ENCODE measurements around the gene FEN1.
A peak's percentile ranks its signal among the peaks of the same experiment; 100 is the strongest.

FEN1 gene

DNA sequence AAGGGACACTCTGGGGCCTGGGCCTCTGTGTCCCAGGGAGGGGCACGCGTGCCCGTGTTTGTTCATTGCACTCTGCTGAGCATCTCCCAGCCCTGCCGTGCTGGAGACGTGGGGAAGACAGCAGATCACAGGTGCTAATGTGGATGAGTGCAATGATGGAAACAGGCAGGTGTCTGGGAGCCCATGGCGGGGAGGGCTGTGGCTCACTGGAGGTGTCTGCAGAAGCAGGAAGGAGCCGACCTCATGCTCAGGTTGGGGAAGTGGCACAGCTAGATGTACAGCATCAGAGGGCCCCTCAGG lies 8.3 kb upstream of the FEN1 start:
- Histone ChIP-seq H3K4me3 (ENCODE audit: control insufficient read depth in 1 of 7, extremely low read depth in 1 of 7, insufficient read depth in 4 of 7, low read depth in 2 of 7, low read length in 6 of 7) (no peak overlapping the region), H3K36me3 (ENCODE audit: control insufficient read depth in 4 of 4, insufficient read depth in 4 of 4, low read length in 3 of 4) (peaks cover 6 to 50% (median 37%) of the 10 kb centered on the region in 4 experiments), H3K4me1 (ENCODE audit: control extremely low read depth in 1 of 4, control insufficient read depth in 4 of 4, insufficient read depth in 4 of 4, low read length in 3 of 4) (peaks cover 0 to 11% (median 0%) of the 10 kb centered on the region in 4 experiments), H3K27me3 (replicated peaks in 2 of 5; ENCODE audit: control insufficient read depth in 4 of 5, insufficient read depth in 5 of 5, low read length in 4 of 5) (no peaks in the 10 kb centered on the region), H3K9me3 (ENCODE audit: control extremely low read depth in 1 of 5, control insufficient read depth in 4 of 5, insufficient read depth in 2 of 5, low read depth in 1 of 5, low read length in 4 of 5) (no peaks in the 10 kb centered on the region), H3K27ac (ENCODE audit: insufficient read depth in 1 of 2, low read depth in 1 of 2, low read length in 2 of 2, poor library complexity in 1 of 2, severe bottlenecking in 2 of 2) (no peak overlapping the region)
- 98% methylated on average over 6 of the region's 7 CpGs for WGBS (ENCODE audit: insufficient coverage)
- CTCF ChIA-PET, result interaction anchor here (4.5 kb wide), 1 partner anchor 12 kb away, joined by 25 read pairs; no protein-coding TSS in a partner anchor
- POLR2A ChIA-PET, result no interaction called here
- DNase-seq, result no peak

DNA sequence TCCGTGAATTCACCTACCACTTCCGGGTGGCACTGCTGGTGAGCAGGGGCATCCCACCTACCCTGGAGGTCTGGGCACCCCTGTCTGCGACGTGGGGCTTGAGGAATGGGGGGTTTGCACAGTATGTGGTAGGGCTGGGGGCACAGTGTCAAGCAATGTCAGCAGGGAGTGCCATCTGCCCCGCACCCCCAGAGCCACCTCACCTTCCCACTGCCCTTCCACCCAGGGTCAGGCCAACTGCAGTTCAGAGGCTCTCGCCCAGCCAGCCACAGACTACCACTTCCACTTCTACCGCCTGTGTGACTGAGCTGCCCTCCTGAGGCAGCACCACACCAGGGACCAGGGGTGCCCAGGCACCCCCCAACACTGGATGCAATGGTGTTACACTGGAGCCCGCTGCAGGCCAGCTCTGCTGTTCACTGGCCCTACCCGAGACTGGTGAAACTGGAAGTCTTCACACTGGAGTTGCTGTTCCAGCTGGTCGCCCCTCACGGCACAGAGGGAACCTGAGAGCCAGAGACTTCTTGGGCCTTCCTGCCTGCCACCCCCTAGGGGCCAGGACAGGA lies 6.8 kb upstream of the FEN1 start:
- no peak overlapping the region for H3K27ac ChIP-seq (ENCODE audit: insufficient read depth in 1 of 2, low read depth in 1 of 2, low read length in 2 of 2, poor library complexity in 1 of 2, severe bottlenecking in 2 of 2)
- peaks cover 0 to 11% (median 0%) of the 10 kb centered on the region in 4 experiments for H3K4me1 ChIP-seq (ENCODE audit: control extremely low read depth in 1 of 4, control insufficient read depth in 4 of 4, insufficient read depth in 4 of 4, low read length in 3 of 4)
- POLR2A ChIA-PET, result no interaction called here
- H3K27me3 ChIP-seq (replicated peaks in 2 of 5; ENCODE audit: control insufficient read depth in 4 of 5, insufficient read depth in 5 of 5, low read length in 4 of 5), result no peaks in the 10 kb centered on the region
- H3K9me3 ChIP-seq (ENCODE audit: control extremely low read depth in 1 of 5, control insufficient read depth in 4 of 5, insufficient read depth in 2 of 5, low read depth in 1 of 5, low read length in 4 of 5), result no peaks in the 10 kb centered on the region
- 100% methylated on average over 5 of the region's 11 CpGs for WGBS (ENCODE audit: insufficient coverage)
- CTCF ChIA-PET, result interaction anchor here (1.3 to 4.5 kb wide), 2 partner anchors 11 to 41 kb away, joined by 3 to 25 read pairs; no protein-coding TSS in a partner anchor
- H3K36me3 ChIP-seq (ENCODE audit: control insufficient read depth in 4 of 4, insufficient read depth in 4 of 4, low read length in 3 of 4), result peaks cover 10 to 61% (median 45%) of the 10 kb centered on the region in 4 experiments
- no peak overlapping the region for H3K4me3 ChIP-seq (ENCODE audit: control insufficient read depth in 1 of 7, extremely low read depth in 1 of 7, insufficient read depth in 4 of 7, low read depth in 2 of 7, low read length in 6 of 7)
- DNase-seq, result no peak

DNA sequence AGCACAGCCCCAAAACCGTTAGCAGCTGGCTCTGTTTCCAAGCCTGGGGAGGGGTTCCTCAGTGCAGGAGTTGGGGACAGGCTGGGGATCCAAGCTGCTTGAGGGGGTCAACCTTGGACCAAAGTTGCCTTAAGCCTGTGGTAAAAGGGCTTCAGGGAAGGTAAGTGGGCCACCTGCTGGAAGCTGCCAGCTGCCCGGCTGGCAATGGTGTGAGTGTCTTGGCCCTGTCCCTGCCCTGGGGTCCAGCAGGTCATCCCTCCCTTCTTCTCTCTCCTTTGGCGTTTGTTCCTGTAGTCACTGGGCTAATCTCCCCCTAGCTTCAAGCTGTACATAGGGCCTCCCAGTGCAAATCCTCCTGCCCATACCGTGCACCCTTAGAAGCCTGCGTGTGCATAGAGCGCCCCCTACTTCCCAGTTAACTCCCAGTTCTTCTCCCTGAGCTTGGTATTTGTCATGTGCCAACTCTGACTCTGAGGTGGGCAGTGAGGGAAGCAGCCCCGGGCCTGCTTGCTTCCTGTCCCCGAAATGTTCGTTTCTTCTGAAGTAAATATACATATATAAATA lies 4.7 kb upstream of the FEN1 start:
- CTCF ChIA-PET, result interaction anchor here (0.5 to 4.5 kb wide), 12 partner anchors 8 to 111 kb away, joined by 3 to 25 read pairs (median 4); no protein-coding TSS in a partner anchor
- H3K27ac ChIP-seq (ENCODE audit: insufficient read depth in 1 of 2, low read depth in 1 of 2, low read length in 2 of 2, poor library complexity in 1 of 2, severe bottlenecking in 2 of 2), result no peak overlapping the region
- peak; percentile 47 to 62 (median 56) for DNase-seq

DNA sequence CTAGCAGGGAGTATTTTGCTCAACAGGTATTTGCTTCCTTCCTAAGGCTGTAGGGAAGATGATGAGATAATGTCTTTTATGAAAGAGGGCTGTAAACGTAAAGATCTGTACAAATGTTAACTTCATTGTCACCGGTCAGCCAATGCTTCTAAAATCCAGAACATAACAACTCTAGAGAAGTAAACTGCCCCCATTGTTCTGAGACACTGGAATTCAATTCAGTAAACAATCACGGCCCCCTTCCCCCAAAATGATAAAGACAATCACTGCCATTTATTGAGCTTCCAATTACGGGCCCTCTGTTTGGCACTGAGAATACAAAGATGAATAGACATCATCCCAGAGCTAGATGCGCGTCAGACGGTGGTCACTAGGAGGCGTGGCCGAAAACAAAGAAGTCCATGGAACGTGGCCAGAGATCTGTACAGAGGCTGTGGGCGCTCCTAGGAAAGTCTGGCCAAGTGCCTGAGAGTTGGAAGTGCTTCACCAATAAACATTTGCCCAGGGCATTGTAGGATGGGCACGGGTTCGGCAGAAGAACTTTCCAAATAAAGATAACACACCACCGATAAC lies 888 bp upstream of the FEN1 start:
- Histone ChIP-seq H3K4me1 (ENCODE audit: control extremely low read depth in 1 of 4, control insufficient read depth in 4 of 4, insufficient read depth in 4 of 4, low read length in 3 of 4) (peaks cover 11 to 29% (median 24%) of the 10 kb centered on the region in 4 experiments), H3K36me3 (ENCODE audit: control insufficient read depth in 4 of 4, insufficient read depth in 4 of 4, low read length in 3 of 4) (peaks cover 9 to 63% (median 38%) of the 10 kb centered on the region in 4 experiments), H3K4me3 (ENCODE audit: control insufficient read depth in 1 of 7, extremely low read depth in 1 of 7, insufficient read depth in 4 of 7, low read depth in 2 of 7, low read length in 6 of 7) (peak overlapping the region; percentile 48 to 94 (median 84)), H3K27me3 (replicated peaks in 2 of 5; ENCODE audit: control insufficient read depth in 4 of 5, insufficient read depth in 5 of 5, low read length in 4 of 5) (no peaks in the 10 kb centered on the region), H3K9me3 (ENCODE audit: control extremely low read depth in 1 of 5, control insufficient read depth in 4 of 5, insufficient read depth in 2 of 5, low read depth in 1 of 5, low read length in 4 of 5) (no peaks in the 10 kb centered on the region), H3K27ac (ENCODE audit: insufficient read depth in 1 of 2, low read depth in 1 of 2, low read length in 2 of 2, poor library complexity in 1 of 2, severe bottlenecking in 2 of 2) (peak overlapping the region; percentile 99)
- 10% methylated on average over 11 of the region's 14 CpGs for WGBS (ENCODE audit: insufficient coverage)
- ChIA-PET POLR2A (interaction anchor here (0.6 to 1.2 kb wide), 3 partner anchors 23 to 176 kb away, joined by 3 to 4 read pairs (median 3); partner anchors contain the start of gene FTH1), CTCF (interaction anchor here (1.3 to 19.2 kb wide), 5 partner anchors 9 to 155 kb away, joined by 3 to 218 read pairs (median 4); partner anchors contain the start of gene FADS1)
- peak; percentile 70 to 83 (median 78) for DNase-seq

More for the DNA sequence above, 4.7 kb upstream of the FEN1 start:
- H3K4me3 ChIP-seq (ENCODE audit: control insufficient read depth in 1 of 7, extremely low read depth in 1 of 7, insufficient read depth in 4 of 7, low read depth in 2 of 7, low read length in 6 of 7), result no peak overlapping the region
- 88% methylated on average over 4 of the region's 9 CpGs for WGBS (ENCODE audit: insufficient coverage)
- H3K9me3 ChIP-seq (ENCODE audit: control extremely low read depth in 1 of 5, control insufficient read depth in 4 of 5, insufficient read depth in 2 of 5, low read depth in 1 of 5, low read length in 4 of 5), result no peaks in the 10 kb centered on the region
- peaks cover 6 to 20% (median 13%) of the 10 kb centered on the region in 4 experiments for H3K4me1 ChIP-seq (ENCODE audit: control extremely low read depth in 1 of 4, control insufficient read depth in 4 of 4, insufficient read depth in 4 of 4, low read length in 3 of 4)
- POLR2A ChIA-PET, result no interaction called here
- H3K27me3 ChIP-seq (replicated peaks in 2 of 5; ENCODE audit: control insufficient read depth in 4 of 5, insufficient read depth in 5 of 5, low read length in 4 of 5), result no peaks in the 10 kb centered on the region
- H3K36me3 ChIP-seq (ENCODE audit: control insufficient read depth in 4 of 4, insufficient read depth in 4 of 4, low read length in 3 of 4), result peaks cover 10 to 61% (median 45%) of the 10 kb centered on the region in 4 experiments

DNA sequence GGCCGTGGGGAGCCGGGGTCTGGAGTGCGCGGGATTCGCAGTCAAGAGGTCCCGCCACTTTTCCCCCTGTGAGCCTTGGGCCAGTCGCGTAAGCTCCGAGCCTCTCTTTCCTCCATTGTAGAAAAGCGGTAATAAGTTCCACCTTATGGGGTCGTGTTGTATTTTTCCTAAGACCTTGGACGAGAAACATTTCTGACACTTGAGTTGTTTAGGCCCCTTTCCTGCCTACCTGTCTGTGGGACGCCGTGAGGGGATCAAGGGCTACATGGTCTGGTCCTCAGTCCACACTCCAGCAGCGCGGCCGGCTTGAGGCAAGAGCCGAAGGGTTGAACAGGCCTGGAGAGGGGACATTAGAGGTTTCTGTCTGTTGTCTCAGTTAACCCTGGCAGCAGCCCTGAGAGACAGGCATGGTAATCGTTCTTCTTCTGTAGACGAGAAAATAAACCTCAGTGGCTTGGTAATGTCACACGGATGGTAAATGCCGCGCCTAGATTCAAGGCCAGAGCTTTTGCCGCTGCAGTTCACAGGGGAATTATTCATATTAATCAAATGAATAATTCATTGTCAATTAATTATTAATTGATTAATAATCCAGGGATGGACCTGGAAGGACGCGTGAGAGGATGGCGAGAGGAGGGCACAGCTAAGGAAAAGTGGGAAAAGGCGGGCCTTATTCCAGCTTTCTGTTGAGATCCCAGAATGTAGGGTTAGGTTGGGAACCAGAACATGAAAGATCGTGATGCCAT lies 545 bp downstream of the FEN1 start:
- Histone ChIP-seq H3K9me3 (ENCODE audit: control extremely low read depth in 1 of 5, control insufficient read depth in 4 of 5, insufficient read depth in 2 of 5, low read depth in 1 of 5, low read length in 4 of 5) (no peaks in the 10 kb centered on the region), H3K27me3 (replicated peaks in 2 of 5; ENCODE audit: control insufficient read depth in 4 of 5, insufficient read depth in 5 of 5, low read length in 4 of 5) (no peaks in the 10 kb centered on the region), H3K4me1 (ENCODE audit: control extremely low read depth in 1 of 4, control insufficient read depth in 4 of 4, insufficient read depth in 4 of 4, low read length in 3 of 4) (peaks cover 11 to 29% (median 25%) of the 10 kb centered on the region in 4 experiments), H3K4me3 (ENCODE audit: control insufficient read depth in 1 of 7, extremely low read depth in 1 of 7, insufficient read depth in 4 of 7, low read depth in 2 of 7, low read length in 6 of 7) (peak overlapping the region; percentile 48 to 94 (median 84)), H3K36me3 (ENCODE audit: control insufficient read depth in 4 of 4, insufficient read depth in 4 of 4, low read length in 3 of 4) (peaks cover 4 to 58% (median 25%) of the 10 kb centered on the region in 4 experiments), H3K27ac (ENCODE audit: insufficient read depth in 1 of 2, low read depth in 1 of 2, low read length in 2 of 2, poor library complexity in 1 of 2, severe bottlenecking in 2 of 2) (peak overlapping the region; percentile 99)
- CTCF ChIA-PET, result interaction anchor here (0.7 to 19.2 kb wide), 10 partner anchors 12 to 153 kb away, joined by 3 to 218 read pairs (median 4); partner anchors contain the start of genes FADS1 and FADS2
- 9% methylated on average over 22 of the region's 29 CpGs for WGBS (ENCODE audit: insufficient coverage)
- POLR2A ChIA-PET, result interaction anchor here (0.6 kb wide), 1 partner anchor 39 kb away, joined by 3 read pairs; no protein-coding TSS in a partner anchor
- DNase-seq, result peak in 1 of 3 donors; percentile 10

DNA sequence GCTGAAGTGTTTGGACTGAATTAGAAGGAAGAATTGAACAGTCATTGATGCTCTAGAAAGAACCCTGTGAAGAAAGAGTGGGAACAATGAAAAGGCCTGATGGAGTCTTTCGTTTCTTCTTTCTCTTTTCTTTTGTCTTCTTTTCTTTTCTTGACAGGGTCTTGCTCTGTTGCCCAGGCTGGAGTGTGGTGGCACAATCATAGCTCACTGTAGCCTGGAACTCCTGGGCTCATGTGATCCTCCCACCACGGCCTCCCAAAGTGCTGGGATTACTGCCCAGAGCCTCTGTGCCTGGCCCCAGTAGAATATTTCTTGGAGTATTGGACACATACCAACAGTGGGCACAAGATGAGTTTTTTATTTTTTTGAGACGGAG lies 1.1 kb downstream of the FEN1 start:
- no peaks in the 10 kb centered on the region for H3K9me3 ChIP-seq (ENCODE audit: control extremely low read depth in 1 of 5, control insufficient read depth in 4 of 5, insufficient read depth in 2 of 5, low read depth in 1 of 5, low read length in 4 of 5)
- CTCF ChIA-PET, result interaction anchor here (0.7 to 19.2 kb wide), 6 partner anchors 11 to 121 kb away, joined by 3 to 218 read pairs (median 4); partner anchors contain the start of genes FADS1 and FADS2
- peaks cover 11 to 29% (median 25%) of the 10 kb centered on the region in 4 experiments for H3K4me1 ChIP-seq (ENCODE audit: control extremely low read depth in 1 of 4, control insufficient read depth in 4 of 4, insufficient read depth in 4 of 4, low read length in 3 of 4)
- POLR2A ChIA-PET, result interaction anchor here (0.6 kb wide), 1 partner anchor 171 kb away, joined by 3 read pairs; no protein-coding TSS in a partner anchor
- H3K27ac ChIP-seq (ENCODE audit: insufficient read depth in 1 of 2, low read depth in 1 of 2, low read length in 2 of 2, poor library complexity in 1 of 2, severe bottlenecking in 2 of 2), result peak overlapping the region; percentile 99
- H3K27me3 ChIP-seq (replicated peaks in 2 of 5; ENCODE audit: control insufficient read depth in 4 of 5, insufficient read depth in 5 of 5, low read length in 4 of 5), result no peaks in the 10 kb centered on the region
- peaks cover 4 to 54% (median 22%) of the 10 kb centered on the region in 4 experiments for H3K36me3 ChIP-seq (ENCODE audit: control insufficient read depth in 4 of 4, insufficient read depth in 4 of 4, low read length in 3 of 4)
- DNase-seq, result no peak
- WGBS (ENCODE audit: insufficient coverage), result 100% methylated on average over 3 of the region's 3 CpGs
- peak overlapping the region in 6 of 7 experiments; percentile 48 to 94 (median 85) for H3K4me3 ChIP-seq (ENCODE audit: control insufficient read depth in 1 of 7, extremely low read depth in 1 of 7, insufficient read depth in 4 of 7, low read depth in 2 of 7, low read length in 6 of 7)
